Activated T-cell treated with anti-CD3 and anti-CD28 coated beads, Interleukin-2, amount 50 U/mL, for 24 hours (primary cell): ENCODE data around the gene DHRS1.

Experiments used
- DNase-seq: peaks from one replicate; pipeline ENCODE4 v3.0.0-alpha.2; 2020
- H3K27ac Mint-ChIP-seq: 2 replicates; pipeline ENCODE4 v1.8.0; 2020; ENCODE audit warnings: mild to moderate bottlenecking, mixed read lengths
- H3K27me3 Mint-ChIP-seq: 2 replicates; pipeline ENCODE4 v1.8.0; 2020; ENCODE audit warnings: mixed read lengths
- H3K36me3 Mint-ChIP-seq: 2 replicates; pipeline ENCODE4 v1.8.0; 2020; ENCODE audit warnings: low read depth, mixed read lengths
- H3K4me1 Mint-ChIP-seq: 2 replicates; pipeline ENCODE4 v1.8.0; 2020; ENCODE audit warnings: low read depth, mixed read lengths
- H3K4me3 Mint-ChIP-seq: 2 replicates; pipeline ENCODE4 v1.8.0; 2020; ENCODE audit warnings: mild to moderate bottlenecking, moderate library complexity, mixed read lengths
- H3K9me3 Mint-ChIP-seq: 2 replicates; pipeline ENCODE4 v1.8.0; 2020; ENCODE audit warnings: mixed read lengths

Gene DHRS1

DNA sequence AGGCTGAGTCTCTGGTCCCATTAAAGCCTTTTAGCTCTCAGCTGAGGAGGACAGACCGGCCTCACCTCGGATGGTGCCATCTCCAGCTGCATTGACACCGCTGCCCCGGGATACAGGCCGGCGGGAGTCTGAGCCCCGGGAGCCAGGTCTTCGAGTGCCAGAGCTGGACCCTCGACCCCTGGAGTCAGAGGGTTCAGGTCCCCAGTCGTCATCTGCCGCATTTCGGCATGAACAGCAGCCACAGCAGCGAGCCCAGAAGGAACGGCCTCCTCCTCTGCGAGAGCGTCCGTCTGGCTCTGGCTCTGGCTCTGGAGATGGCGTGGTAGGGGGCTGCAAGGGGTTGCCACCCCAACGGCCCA lies 37.6 kb downstream of the DHRS1 start:
- Mint-ChIP-seq H3K36me3 (peaks cover 34% of the 10 kb centered on the region), H3K27ac (no peak overlapping the region), H3K27me3 (no peaks in the 10 kb centered on the region), H3K4me3 (no peak overlapping the region), H3K4me1 (no peaks in the 10 kb centered on the region), H3K9me3 (no peaks in the 10 kb centered on the region)
- no peak for DNase-seq

DNA sequence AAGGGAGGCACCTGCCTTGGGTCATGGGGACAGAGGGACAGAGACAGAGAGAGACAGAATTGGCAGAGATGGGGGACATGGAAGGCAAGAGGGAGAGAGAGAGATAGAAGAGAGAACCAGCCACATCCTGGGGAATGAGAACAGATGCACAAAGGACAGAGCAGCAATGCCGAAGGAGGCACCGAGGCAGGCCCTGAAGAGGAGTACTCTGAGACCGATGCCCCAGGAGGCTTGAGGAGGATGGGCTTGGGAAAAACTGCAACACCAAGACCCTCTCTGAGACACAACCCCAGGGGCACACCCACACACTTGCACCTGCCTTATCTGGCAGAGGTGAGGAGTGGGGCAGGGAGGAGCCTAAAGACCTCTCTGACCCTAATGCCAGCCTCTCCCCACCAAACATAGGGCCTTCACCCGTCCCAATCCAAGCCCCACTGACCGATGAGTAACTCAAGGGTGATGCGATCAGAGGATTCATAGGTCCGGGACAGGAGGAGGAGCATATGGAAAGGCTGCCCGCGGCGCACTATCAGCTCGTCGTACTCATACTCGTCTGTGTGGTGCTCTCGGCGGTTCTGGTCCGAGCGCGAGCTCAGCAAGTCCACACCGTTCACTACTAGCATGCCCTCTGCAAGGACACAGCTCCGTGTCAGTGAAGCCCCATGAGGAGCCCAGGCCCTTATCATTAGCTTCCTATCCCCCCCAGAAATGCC lies 38.2 kb downstream of the DHRS1 start:
- H3K9me3 Mint-ChIP-seq, result no peaks in the 10 kb centered on the region
- no peaks in the 10 kb centered on the region for H3K27me3 Mint-ChIP-seq
- H3K4me3 Mint-ChIP-seq, result no peak overlapping the region
- H3K4me1 Mint-ChIP-seq, result no peaks in the 10 kb centered on the region
- DNase-seq, result no peak
- H3K36me3 Mint-ChIP-seq, result peaks cover 34% of the 10 kb centered on the region
- no peak overlapping the region for H3K27ac Mint-ChIP-seq

DNA sequence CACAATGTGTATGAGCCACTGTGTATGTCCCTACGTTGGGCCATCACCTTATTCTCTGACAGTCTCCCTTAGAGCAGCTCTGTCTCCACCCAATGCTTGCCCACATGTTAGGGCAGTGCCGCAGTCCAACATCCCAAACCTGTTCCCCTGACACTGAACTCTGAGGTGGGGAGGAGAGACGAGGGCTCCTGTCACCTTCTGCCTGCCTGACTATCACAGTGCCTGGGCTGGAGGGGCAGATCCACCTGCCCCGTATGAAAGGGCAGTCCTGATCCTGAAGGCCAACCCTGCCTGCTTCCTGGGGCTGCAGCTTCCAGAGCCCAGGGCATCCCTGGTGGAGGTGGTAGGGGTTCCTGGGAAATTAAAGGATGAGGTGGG lies 38.8 kb downstream of the DHRS1 start:
- Mint-ChIP-seq H3K36me3 (peaks cover 28% of the 10 kb centered on the region), H3K4me1 (no peaks in the 10 kb centered on the region)

DNA sequence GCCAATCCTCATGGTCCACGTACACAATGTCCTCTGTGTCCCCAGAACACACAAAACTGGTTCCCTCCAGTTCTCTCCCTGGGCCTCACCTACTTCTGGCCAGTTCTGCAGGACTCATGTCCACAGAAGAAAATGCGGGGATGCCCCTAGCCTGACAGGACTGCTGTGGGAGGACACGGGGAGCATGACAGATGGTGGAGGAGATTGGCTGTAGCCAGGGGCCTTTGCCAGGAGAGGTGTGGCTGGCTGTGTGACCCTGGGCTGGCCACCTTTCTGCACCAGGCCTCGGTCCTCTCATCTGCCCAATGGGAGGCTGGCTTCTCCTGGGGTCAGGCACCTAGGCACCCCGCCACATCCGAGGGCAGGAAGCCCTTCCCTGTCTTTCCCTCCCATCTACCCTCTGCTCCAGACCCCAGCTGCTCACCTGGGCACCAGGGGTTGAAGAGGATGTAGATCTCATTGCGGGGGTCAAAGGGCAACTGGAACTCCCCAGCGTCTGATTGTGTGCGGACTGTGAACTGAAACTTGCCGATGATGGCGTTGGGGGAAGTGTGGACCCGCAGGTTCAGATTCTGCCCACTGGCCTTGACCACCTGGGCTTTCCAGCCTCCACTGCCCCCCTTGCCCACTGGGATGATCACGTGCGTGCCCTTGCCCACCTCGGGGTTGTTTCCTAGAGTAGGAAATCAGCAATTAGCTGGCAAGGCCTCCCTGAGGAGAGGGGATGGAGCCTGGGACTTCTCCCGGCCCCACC lies 39.4 kb downstream of the DHRS1 start:
- H3K27me3 Mint-ChIP-seq, result no peaks in the 10 kb centered on the region
- H3K4me3 Mint-ChIP-seq, result no peak overlapping the region
- H3K9me3 Mint-ChIP-seq, result no peaks in the 10 kb centered on the region
- peaks cover 29% of the 10 kb centered on the region for H3K36me3 Mint-ChIP-seq
- H3K4me1 Mint-ChIP-seq, result no peaks in the 10 kb centered on the region
- no peak overlapping the region for H3K27ac Mint-ChIP-seq
- no peak for DNase-seq

More for the DNA sequence above, 38.8 kb downstream of the DHRS1 start:
- H3K27ac Mint-ChIP-seq, result no peak overlapping the region
- no peaks in the 10 kb centered on the region for H3K9me3 Mint-ChIP-seq
- DNase-seq, result no peak
- H3K4me3 Mint-ChIP-seq, result no peak overlapping the region
- H3K27me3 Mint-ChIP-seq, result no peaks in the 10 kb centered on the region

DNA sequence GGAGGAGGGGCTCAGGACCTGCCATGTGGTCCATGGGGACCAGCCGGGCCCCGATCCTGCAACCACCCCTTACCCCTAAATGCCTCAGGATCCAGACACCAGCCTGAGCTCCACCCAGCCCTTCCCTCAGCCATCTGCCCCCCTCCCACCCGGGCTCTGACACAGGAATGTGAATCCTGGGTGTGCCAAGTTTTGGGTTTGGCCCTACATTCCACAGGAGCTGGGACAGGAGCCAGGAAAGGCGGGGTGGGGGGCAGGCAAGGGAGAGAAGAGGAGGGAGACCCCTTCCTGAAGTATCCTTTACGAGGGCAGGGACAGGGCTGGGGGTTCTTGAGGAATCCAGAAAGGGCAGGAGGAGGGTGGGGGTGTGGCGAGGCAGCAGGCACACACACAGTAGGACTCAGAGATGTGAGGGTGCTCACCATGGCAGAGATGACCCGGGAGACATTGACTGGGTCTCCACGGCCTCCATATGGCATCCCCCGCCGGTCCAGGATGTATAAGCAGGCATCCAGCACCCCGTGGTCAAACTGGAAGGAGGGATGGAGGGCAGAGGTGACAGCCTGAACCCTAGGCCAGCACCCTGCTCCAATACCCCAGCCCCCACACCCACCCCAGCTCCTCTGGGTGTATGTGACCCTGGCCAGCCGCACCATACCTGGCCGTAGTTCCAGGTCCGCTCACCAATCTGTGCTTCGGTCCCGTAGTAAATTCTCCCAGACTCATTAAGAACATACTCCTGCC lies 40.1 kb downstream of the DHRS1 start:
- peaks cover 33% of the 10 kb centered on the region for H3K36me3 Mint-ChIP-seq
- no peak overlapping the region for H3K4me3 Mint-ChIP-seq
- no peaks in the 10 kb centered on the region for H3K4me1 Mint-ChIP-seq
- no peak overlapping the region for H3K27ac Mint-ChIP-seq
- no peaks in the 10 kb centered on the region for H3K9me3 Mint-ChIP-seq
- H3K27me3 Mint-ChIP-seq, result no peaks in the 10 kb centered on the region
- no peak for DNase-seq

DNA sequence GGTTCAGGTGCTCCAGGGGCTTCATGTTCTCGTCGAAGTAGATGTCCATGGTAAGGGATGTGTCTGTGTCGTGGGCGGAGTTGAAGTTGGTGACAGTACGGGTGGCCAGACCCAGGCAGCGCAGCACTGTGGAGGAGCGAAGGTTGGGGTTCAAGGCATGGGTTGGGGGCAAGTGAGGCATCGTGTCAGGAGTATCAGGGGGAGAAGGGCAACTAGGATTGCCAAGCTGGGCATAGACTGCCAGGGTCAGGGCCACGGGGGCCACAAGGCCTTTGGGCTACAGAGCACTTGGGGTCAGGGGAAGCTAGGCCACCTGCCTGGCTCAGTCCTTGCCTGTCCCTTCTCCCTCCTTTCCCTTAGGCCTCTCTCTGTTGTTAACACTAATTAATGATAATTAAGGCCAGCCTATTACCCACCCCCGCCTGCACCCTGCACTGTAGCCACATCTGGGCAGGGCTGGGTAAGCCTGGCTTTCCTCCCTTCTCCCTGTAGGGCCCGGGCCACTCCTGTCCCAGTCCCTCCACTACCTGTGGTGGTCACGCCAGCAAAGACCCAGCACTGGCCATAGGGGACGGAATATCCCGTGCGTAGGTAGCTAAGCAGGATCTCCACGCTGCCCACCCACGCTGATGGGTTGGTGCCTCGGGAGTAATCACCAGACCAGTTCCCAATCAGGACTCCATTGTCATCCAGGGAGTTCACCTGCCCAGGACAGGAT lies 40.9 kb downstream of the DHRS1 start:
- peaks cover 36% of the 10 kb centered on the region for H3K36me3 Mint-ChIP-seq

DNA sequence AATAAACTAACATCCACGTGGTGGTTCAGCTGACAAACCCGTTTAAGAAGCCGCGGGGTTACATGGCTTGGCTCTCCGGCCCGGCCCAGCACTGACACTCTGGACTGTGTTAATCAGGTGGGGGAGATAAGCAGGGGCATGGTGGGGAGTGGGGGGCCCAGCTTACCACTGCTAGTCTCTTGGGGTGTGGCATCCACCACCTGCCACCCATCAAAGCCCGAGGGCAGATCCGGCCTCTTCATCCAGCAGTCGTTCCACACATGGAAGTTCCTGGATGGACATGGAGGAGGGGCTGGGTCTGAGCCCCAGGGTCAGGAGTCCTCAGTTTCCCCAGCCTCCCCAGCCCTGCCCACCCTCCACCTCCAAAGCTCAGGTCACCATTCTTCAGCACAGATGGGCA lies 41.5 kb downstream of the DHRS1 start:
- Mint-ChIP-seq H3K36me3 (peaks cover 42% of the 10 kb centered on the region), H3K27ac (no peak overlapping the region), H3K4me1 (no peaks in the 10 kb centered on the region), H3K9me3 (no peaks in the 10 kb centered on the region), H3K27me3 (no peaks in the 10 kb centered on the region), H3K4me3 (no peak overlapping the region)
- DNase-seq, result no peak

More for the DNA sequence above, 40.9 kb downstream of the DHRS1 start:
- Mint-ChIP-seq H3K4me1 (no peaks in the 10 kb centered on the region), H3K27ac (no peak overlapping the region), H3K27me3 (no peaks in the 10 kb centered on the region), H3K9me3 (no peaks in the 10 kb centered on the region), H3K4me3 (no peak overlapping the region)
- no peak for DNase-seq

DNA sequence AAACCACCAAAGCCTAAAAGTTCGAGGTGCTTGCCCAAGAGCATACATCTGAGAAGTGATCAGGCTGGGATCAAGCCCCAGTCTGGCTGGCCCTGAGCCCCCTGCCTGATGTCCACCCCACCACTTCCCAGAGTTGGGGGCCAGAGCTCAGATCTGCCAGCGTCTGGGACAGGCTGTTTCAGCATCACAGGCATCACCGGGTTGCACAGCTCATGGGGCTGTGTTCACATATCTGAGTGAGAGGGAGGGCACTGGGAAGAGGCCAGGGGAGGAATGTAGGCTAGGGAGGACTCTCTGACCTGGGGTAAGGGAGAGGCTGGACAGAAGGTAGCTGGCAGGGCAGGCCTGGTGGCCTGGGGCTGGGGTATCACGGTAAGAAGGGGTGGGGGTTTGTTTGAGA lies 42.6 kb downstream of the DHRS1 start:
- Mint-ChIP-seq H3K27ac (no peak overlapping the region), H3K9me3 (no peaks in the 10 kb centered on the region), H3K27me3 (no peaks in the 10 kb centered on the region), H3K36me3 (peaks cover 45% of the 10 kb centered on the region), H3K4me1 (no peaks in the 10 kb centered on the region), H3K4me3 (no peak overlapping the region)
- DNase-seq, result no peak

DNA sequence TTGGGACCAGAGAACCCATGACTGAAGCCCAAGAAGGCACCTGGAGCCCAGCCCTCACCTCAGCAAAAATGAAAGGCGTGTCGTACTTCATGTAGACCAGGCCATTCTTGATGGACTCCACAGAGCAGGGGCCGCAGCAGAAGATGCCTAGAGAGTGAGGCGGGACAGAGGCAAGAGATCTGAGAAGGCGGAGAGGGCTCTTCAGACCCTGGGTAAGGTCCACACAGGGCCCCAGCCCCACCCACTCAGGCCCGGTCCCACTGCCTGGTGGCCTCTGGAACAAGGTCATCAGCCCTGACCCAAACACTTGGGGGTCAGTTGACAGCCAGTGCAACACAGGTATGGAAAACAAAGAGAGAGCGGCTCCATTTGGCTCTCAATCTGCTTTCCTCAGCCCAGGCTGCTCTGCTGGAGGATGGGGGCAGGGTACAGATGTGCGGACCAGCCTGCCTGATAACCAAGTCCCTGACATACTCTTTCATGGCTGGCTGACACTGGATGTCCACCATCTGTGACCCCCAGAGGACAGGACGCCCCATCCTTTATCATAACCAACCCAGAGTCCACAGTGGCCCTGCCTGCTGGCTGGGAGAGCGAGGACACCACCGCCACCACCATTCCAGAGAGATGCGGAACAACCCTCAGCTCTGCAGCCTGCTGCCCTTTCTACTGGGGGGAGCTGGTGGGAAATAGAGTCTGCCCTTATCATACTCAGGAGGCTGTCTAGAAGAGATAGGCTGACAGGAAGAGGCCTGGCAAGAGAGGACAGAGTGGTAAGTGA lies 43.5 kb downstream of the DHRS1 start:
- H3K4me1 Mint-ChIP-seq, result peaks cover 2% of the 10 kb centered on the region
- DNase-seq, result no peak
- H3K36me3 Mint-ChIP-seq, result peaks cover 45% of the 10 kb centered on the region
- no peaks in the 10 kb centered on the region for H3K9me3 Mint-ChIP-seq
- no peak overlapping the region for H3K27ac Mint-ChIP-seq
- H3K4me3 Mint-ChIP-seq, result no peak overlapping the region
- H3K27me3 Mint-ChIP-seq, result no peaks in the 10 kb centered on the region

DNA sequence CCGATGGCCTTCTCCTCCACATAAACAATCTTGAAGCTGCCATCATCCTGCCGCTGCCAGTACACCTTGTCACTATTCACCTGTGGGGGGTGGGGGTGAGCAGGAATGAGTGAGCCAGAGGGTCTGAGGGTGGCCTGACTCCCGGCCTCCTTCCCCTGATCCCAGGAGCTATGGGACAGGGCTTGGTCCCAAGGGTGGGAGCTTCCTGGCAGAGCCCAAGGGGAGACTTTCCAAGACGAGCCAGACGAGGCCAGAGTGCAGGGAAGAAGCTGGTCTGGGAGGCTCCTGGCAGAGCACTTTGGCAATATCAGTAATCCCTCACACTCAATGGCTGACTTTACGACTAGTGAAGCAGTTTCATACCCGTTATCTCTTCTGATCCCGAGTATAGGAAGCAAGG lies 44.1 kb downstream of the DHRS1 start:
- Mint-ChIP-seq H3K27me3 (no peaks in the 10 kb centered on the region), H3K27ac (no peak overlapping the region), H3K9me3 (no peaks in the 10 kb centered on the region), H3K4me3 (no peak overlapping the region), H3K36me3 (peaks cover 45% of the 10 kb centered on the region), H3K4me1 (peaks cover 5% of the 10 kb centered on the region)
- DNase-seq, result no peak

DNA sequence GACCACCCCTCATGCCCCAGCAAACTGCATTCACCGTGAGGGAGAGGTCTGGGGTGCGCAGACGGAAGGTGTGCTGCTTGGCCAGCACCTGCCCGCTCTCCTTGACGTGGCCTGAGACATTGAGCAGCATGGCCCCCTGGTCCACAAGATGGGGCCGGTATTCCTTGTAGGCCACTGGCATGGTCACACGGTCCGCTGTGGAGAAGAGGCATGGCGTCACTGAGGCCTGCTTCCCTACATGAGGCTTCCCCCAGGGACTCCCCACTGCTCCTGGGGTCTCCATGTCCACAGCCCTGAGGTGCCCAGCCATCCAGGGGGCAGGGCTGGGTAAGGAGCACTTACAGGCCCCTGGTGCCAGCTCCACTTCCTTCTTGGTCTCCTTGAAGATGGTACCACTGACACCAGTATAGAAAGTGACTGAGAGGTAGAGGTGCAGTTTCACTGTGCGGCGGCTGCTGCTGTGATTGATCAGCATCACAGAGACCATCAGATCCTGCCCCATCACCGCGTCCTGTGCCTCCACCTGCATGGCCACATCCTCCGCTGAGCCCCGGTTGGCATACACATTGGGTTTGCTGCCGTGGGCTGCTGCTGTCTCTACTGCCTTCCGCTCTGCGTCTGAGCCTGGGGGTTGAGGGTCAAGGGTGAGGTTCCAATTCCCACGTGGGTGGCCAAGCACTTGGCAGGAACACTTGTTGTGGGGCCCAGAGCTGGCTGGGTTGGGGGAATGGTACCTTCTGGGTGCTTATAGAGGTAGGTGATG lies 44.8 kb downstream of the DHRS1 start:
- peaks cover 11% of the 10 kb centered on the region for H3K4me1 Mint-ChIP-seq
- no peak overlapping the region for H3K27ac Mint-ChIP-seq
- no peaks in the 10 kb centered on the region for H3K9me3 Mint-ChIP-seq
- no peak overlapping the region for H3K4me3 Mint-ChIP-seq
- no peaks in the 10 kb centered on the region for H3K27me3 Mint-ChIP-seq
- DNase-seq, result no peak
- peaks cover 43% of the 10 kb centered on the region for H3K36me3 Mint-ChIP-seq

DNA sequence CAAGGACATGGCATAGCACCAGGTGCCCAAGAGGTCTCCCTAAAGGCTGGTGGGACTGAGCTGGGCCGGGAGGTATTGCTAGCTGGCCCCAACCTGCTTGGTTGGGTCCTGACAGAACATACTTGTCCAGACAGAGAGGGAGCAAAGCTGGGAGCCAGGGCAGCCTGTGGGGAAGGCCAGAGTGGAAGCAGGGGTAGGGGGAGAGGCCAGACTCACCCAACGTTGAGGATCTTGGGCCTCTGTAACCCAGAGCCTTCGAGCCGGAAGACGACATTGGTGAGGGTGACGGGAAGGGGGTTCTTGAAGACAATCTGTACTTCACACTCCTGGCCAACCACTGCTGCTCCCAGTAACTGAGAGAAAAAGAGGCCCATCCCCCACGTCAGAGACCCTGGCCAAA lies 45.6 kb downstream of the DHRS1 start:
- Mint-ChIP-seq H3K4me3 (no peak overlapping the region), H3K27ac (no peak overlapping the region), H3K4me1 (peaks cover 17% of the 10 kb centered on the region), H3K9me3 (no peaks in the 10 kb centered on the region), H3K36me3 (peaks cover 42% of the 10 kb centered on the region), H3K27me3 (no peaks in the 10 kb centered on the region)
- no peak for DNase-seq

DNA sequence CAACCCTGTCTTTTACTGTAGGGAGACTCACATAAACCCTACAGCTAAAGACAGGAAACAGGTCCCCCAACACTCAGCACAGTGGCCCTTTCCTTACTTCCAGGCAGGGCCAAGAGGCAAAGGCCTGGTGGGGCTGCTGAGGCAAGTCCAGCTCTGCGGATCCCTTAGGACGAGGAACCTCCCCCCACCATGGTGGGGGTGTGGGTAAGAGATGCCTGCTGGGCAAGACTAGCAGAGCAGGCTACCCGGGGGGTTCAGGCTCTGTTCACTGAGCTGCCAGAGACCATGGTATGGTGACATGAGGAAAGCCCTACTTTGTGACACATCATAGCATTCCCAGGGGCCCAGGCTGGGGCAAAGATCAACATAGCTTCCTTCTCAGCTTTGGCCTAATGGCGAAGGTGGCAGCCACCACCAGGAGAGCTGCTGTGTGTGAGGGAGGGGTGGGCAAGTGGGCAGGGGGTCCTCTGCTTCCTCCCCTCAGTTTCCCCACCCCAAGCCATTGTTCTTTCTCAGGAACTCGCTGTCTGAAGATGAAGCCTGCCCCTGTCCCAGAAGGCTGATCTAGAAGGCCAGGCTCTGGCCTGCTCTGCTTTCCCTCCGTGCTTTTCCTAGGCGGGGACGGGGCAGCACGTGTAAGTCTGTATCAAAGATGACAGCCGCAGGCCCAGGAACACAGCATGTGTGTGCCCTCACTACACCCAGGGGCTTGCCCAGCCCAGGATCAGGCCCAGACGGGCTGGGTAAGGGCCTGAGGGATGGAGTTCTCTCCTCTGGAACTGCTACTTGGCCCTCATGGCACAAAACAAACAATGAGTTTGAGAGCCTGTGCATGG lies 47.1 kb downstream of the DHRS1 start:
- no peaks in the 10 kb centered on the region for H3K9me3 Mint-ChIP-seq
- no peaks in the 10 kb centered on the region for H3K27me3 Mint-ChIP-seq

More for the DNA sequence above, 47.1 kb downstream of the DHRS1 start:
- DNase-seq, result no peak
- no peak overlapping the region for H3K4me3 Mint-ChIP-seq
- H3K4me1 Mint-ChIP-seq, result peaks cover 25% of the 10 kb centered on the region
- H3K27ac Mint-ChIP-seq, result no peak overlapping the region
- peaks cover 41% of the 10 kb centered on the region for H3K36me3 Mint-ChIP-seq
